Sigmoid colon (tissue), 7 donors: ENCODE results near the gene KBTBD12. TPM values are rescaled to one million over a fixed set of nuclear protein-coding genes. Genes with fewer than 3 reads are reported as not detected.

Experiments
- DNase-seq: peaks from one replicate; pipeline ENCODE4 v3.0.0-alpha.2; 2019
- H3K27ac ChIP-seq, 4 donors: fragments of 200-600 bp; sonication (generic); one replicate each; pipeline ENCODE4 v1.5.1; 2016 to 2019; ENCODE audit warnings: mild to moderate bottlenecking in 1 of 4
- H3K27me3 ChIP-seq, 3 donors: fragments of 200-600 bp; sonication (generic); one replicate each; pipeline ENCODE4 v1.5.1; 2019; ENCODE audit warnings: mild to moderate bottlenecking in 1 of 3
- H3K36me3 ChIP-seq, 4 donors: fragments of 200-600 bp; sonication (generic); one replicate each; pipeline ENCODE4 v1.5.1; 2016 to 2019
- H3K4me1 ChIP-seq, 4 donors: fragments of 200-600 bp; sonication (generic); one replicate each; pipeline ENCODE4 v1.5.1; 2017 to 2019
- H3K4me3 ChIP-seq, 4 donors: fragments of 200-600 bp; sonication (generic); one replicate each; pipeline ENCODE4 v1.5.1; 2017 to 2019; ENCODE audit warnings: mild to moderate bottlenecking in 2 of 4, moderate library complexity in 1 of 4
- H3K9me3 ChIP-seq, 4 donors: fragments of 200-600 bp in 3 of 4; sonication (generic) in 3 of 4; one replicate each; pipeline versions ENCODE4 v1.5.1 to v1.6.1; 2013 to 2019
- CTCF ChIP-seq, 4 experiments: fragments of 450-650 bp in 3 of 4; fragments of 200-600 bp in 1 of 4; IDR thresholded peaks; one replicate each; pipeline ENCODE4 v1.5.1; 2016 to 2019; ENCODE audit warnings: antibody characterized with exemption in 4 of 4, mild to moderate bottlenecking in 3 of 4, moderate library complexity in 2 of 4
- EP300 ChIP-seq, 4 donors: sonication (generic); formaldehyde crosslinking; IDR thresholded peaks; one replicate each; pipeline ENCODE4 v1.6.1; 2017; ENCODE audit warnings: antibody characterized with exemption in 4 of 4
- POLR2A ChIP-seq, 2 donors: fragments of 450-650 bp; IDR thresholded peaks; one replicate each; pipeline ENCODE4 v1.6.1; 2016; ENCODE audit warnings: antibody characterized with exemption in 2 of 2, mild to moderate bottlenecking in 2 of 2, moderate library complexity in 2 of 2
- POLR2AphosphoS5 ChIP-seq, 4 donors: sonication (generic); formaldehyde crosslinking; IDR thresholded peaks; one replicate each; pipeline ENCODE4 v1.6.1; 2017; ENCODE audit warnings: antibody characterized with exemption in 4 of 4
- WGBS, 2 donors: extraction: QIAGEN DNeasy Blood & Tissue Kit; methylation state at CpG; one replicate each; pipeline ENCODE4 v1.1.7; 2013; 5-methylcytosine and 5-hydroxymethylcytosine counted together
- intact Hi-C: fragments of 100-400 bp; cut with DNase I; formaldehyde crosslinking; loops from one replicate; pipeline ENCODE4 v1.15.1; 2023
- polyA plus RNA-seq, 3 donors: library from polyadenylated mRNA; stranded (reverse); fragments of 200-250 nt; gene quantifications; one replicate each; pipeline ENCODE4 v1.2.3, GENCODE V29; 2013
- total RNA-seq, 4 donors: library from RNA; depleted of rRNA; stranded (reverse); fragments of >200 nt; gene quantifications; one replicate each; pipeline ENCODE4 v1.1.0, GENCODE V29; 2016
- donor health status: healthy with polysubstance abuse.
- donor health status: Bipolar disorder and iron deficiency.
- donor health status: healthy.

Gene KBTBD12
- total and polyA plus RNA-seq, 7 donors, result 1.3 to 5.9 (median 2.5) TPM

DNA sequence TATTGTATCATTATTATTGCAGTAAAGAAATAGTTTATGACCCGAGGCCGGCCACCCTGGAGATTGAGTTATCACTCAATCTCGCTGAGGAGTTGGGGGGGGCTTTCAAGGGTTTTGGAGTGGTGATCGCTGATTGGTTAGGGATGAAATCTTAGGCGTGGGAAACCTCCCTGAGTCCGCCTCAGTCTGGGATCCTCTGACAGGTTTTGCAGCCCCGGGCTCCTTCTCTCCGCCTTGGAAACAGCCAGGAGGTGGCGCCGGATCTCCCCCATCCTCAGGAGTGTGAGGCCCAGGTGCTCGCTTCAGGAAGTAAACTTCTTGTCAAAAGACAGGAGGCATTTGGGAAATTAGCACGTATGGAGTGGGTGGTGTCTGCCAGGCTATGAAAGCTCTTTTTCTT, 96.1 kb downstream of the KBTBD12 start:
- Histone ChIP-seq H3K4me3 (no peak overlapping the region), H3K27ac (no peak overlapping the region), H3K4me1 (no peaks in the 10 kb centered on the region), H3K36me3 (no peaks in the 10 kb centered on the region), H3K9me3 (no peaks in the 10 kb centered on the region), H3K27me3 (peaks cover 0 to 40% (median 6%) of the 10 kb centered on the region in 3 donors)
- no peak for DNase-seq
- TF ChIP-seq POLR2AphosphoS5 (IDR thresholded peaks at IDR 0.05), result no peak
- no peak for TF ChIP-seq EP300 (IDR thresholded peaks at IDR 0.05)
- no peak for TF ChIP-seq POLR2A (IDR thresholded peaks at IDR 0.05)
- no peak for TF ChIP-seq CTCF (IDR thresholded peaks at IDR 0.05)
- WGBS, 2 donors, result 4 to 14% methylated on average over 12 of the region's 12 CpGs
- intact Hi-C loops, result no loop called here

GRCh38 chr3:128012050-128012449, 97.0 kb downstream of the KBTBD12 start:
- Histone ChIP-seq H3K27ac (no peak overlapping the region), H3K27me3 (peaks cover 0 to 30% (median 0%) of the 10 kb centered on the region in 3 donors), H3K36me3 (no peaks in the 10 kb centered on the region), H3K4me1 (no peaks in the 10 kb centered on the region), H3K4me3 (no peak overlapping the region), H3K9me3 (no peaks in the 10 kb centered on the region)
- DNase-seq, result no peak
- TF ChIP-seq POLR2AphosphoS5 (IDR thresholded peaks at IDR 0.05), result no peak
- no peak for TF ChIP-seq CTCF (IDR thresholded peaks at IDR 0.05)
- TF ChIP-seq POLR2A (IDR thresholded peaks at IDR 0.05), result no peak
- TF ChIP-seq EP300 (IDR thresholded peaks at IDR 0.05), result no peak
- 92 to 93% methylated on average over 14 of the region's 14 CpGs for WGBS, 2 donors
- intact Hi-C loops, result no loop called here

DNA sequence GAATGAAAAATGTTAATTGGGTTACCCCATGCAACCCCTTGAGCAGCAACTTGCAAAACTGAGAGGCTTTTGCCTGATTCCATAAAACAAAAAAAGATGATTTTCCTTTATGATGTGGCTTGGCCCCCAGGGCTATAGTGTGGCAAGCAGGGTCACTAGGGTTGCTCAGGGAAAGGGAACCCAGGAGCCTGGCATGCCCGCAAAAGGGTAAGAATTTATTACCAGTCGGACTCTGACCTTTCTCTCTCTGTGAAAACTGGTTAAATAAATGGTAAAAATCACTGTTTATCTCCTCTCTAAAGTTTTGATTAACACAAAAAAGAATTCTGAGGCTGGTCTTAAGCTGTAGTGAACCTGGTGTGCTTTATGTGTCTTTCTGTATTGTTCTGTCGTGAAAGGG, 99.5 kb downstream of the KBTBD12 start:
- 64 to 88% methylated on average over 3 of the region's 3 CpGs for WGBS, 2 donors
- no peak for DNase-seq
- Histone ChIP-seq H3K36me3 (no peaks in the 10 kb centered on the region), H3K27me3 (peaks cover 0 to 23% (median 0%) of the 10 kb centered on the region in 3 donors), H3K4me3 (no peak overlapping the region), H3K27ac (no peak overlapping the region), H3K9me3 (no peaks in the 10 kb centered on the region), H3K4me1 (no peaks in the 10 kb centered on the region)
- TF ChIP-seq CTCF (IDR thresholded peaks at IDR 0.05), result no peak
- no peak for TF ChIP-seq EP300 (IDR thresholded peaks at IDR 0.05)
- TF ChIP-seq POLR2AphosphoS5 (IDR thresholded peaks at IDR 0.05), result no peak
- TF ChIP-seq POLR2A (IDR thresholded peaks at IDR 0.05), result no peak
- intact Hi-C loops, result no loop called here

GRCh38 chr3:128016502-128016901, 101.5 kb downstream of the KBTBD12 start:
- WGBS, 2 donors, result 90 to 95% methylated on average over 1 of the region's 1 CpG
- H3K4me1 ChIP-seq, result no peaks in the 10 kb centered on the region

More at GRCh38 chr3:128016502-128016901, 101.5 kb downstream of the KBTBD12 start:
- H3K36me3 ChIP-seq, result no peaks in the 10 kb centered on the region
- intact Hi-C loops, result no loop called here
- DNase-seq, result no peak
- no peaks in the 10 kb centered on the region for H3K9me3 ChIP-seq
- TF ChIP-seq POLR2A (IDR thresholded peaks at IDR 0.05) (no peak), EP300 (IDR thresholded peaks at IDR 0.05) (no peak), POLR2AphosphoS5 (IDR thresholded peaks at IDR 0.05) (no peak), CTCF (IDR thresholded peaks at IDR 0.05) (no peak)
- H3K27me3 ChIP-seq, result peaks cover 0 to 6% (median 0%) of the 10 kb centered on the region in 3 donors
- H3K27ac ChIP-seq, result no peak overlapping the region
- no peak overlapping the region for H3K4me3 ChIP-seq
